ENCODE results near the gene LAPTM5.

DNA sequence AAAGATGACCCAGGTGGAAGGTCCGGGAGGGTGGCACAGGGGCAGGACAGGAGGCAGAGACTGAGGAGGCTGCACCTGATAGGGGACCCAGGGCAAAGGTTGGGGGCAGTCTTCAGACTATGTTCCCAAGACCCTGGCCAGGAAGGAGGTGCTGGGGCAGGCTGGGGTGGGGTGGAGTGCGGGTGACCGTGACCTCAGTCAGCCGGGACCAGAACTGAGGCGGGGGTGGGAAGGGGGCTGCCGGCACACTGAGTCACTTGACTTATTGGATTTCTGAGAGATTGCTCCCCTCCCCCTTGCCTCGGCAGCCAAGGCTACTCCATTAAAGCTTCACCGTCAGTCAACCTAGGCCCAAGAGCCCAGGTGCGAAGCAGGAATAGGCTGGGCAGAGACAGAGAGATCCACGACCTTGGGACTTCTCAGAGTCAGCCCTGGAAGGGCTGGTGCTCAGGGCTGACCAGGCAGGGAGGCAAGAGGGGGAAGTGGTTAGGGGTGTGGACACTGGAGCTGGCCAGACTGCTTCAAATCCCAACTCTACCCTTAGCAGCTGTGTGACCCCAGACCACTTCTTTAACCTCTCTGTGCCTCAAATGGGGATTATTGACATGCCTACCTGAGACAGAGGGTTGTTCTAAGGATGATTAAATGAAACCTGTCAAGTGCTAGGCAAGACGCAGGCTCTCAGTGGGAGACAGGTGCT is 47.9 kb upstream of the LAPTM5 start:
- TF ChIP-seq, protein P1, sequence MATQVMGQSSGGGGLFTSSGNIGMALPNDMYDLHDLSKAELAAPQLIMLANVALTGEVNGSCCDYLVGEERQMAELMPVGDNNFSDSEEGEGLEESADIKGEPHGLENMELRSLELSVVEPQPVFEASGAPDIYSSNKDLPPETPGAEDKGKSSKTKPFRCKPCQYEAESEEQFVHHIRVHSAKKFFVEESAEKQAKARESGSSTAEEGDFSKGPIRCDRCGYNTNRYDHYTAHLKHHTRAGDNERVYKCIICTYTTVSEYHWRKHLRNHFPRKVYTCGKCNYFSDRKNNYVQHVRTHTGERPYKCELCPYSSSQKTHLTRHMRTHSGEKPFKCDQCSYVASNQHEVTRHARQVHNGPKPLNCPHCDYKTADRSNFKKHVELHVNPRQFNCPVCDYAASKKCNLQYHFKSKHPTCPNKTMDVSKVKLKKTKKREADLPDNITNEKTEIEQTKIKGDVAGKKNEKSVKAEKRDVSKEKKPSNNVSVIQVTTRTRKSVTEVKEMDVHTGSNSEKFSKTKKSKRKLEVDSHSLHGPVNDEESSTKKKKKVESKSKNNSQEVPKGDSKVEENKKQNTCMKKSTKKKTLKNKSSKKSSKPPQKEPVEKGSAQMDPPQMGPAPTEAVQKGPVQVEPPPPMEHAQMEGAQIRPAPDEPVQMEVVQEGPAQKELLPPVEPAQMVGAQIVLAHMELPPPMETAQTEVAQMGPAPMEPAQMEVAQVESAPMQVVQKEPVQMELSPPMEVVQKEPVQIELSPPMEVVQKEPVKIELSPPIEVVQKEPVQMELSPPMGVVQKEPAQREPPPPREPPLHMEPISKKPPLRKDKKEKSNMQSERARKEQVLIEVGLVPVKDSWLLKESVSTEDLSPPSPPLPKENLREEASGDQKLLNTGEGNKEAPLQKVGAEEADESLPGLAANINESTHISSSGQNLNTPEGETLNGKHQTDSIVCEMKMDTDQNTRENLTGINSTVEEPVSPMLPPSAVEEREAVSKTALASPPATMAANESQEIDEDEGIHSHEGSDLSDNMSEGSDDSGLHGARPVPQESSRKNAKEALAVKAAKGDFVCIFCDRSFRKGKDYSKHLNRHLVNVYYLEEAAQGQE (IDR thresholded peaks at IDR 0.05; ENCODE audit: insufficient read depth in 1 of 2, low read depth in 2 of 2, low read length in 1 of 2): no peak
- TF ChIP-seq, protein P2, sequence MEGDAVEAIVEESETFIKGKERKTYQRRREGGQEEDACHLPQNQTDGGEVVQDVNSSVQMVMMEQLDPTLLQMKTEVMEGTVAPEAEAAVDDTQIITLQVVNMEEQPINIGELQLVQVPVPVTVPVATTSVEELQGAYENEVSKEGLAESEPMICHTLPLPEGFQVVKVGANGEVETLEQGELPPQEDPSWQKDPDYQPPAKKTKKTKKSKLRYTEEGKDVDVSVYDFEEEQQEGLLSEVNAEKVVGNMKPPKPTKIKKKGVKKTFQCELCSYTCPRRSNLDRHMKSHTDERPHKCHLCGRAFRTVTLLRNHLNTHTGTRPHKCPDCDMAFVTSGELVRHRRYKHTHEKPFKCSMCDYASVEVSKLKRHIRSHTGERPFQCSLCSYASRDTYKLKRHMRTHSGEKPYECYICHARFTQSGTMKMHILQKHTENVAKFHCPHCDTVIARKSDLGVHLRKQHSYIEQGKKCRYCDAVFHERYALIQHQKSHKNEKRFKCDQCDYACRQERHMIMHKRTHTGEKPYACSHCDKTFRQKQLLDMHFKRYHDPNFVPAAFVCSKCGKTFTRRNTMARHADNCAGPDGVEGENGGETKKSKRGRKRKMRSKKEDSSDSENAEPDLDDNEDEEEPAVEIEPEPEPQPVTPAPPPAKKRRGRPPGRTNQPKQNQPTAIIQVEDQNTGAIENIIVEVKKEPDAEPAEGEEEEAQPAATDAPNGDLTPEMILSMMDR (IDR thresholded peaks at IDR 0.05): no peak
- TF ChIP-seq TCF7L2 (IDR thresholded peaks at IDR 0.05; ENCODE audit: low read depth, low read length) (no peak), POLR2AphosphoS5 (IDR thresholded peaks at IDR 0.05; ENCODE audit: low read depth, low read length) (no peak)
